Measurements from ENCODE around the gene SLC12A4. TPM values are rescaled to one million over a fixed set of nuclear protein-coding genes. Genes with fewer than 3 reads are reported as not detected.

The SLC12A4 gene
- total RNA-seq, 1 experiment from 2014 or later, result 46.2 TPM

DNA sequence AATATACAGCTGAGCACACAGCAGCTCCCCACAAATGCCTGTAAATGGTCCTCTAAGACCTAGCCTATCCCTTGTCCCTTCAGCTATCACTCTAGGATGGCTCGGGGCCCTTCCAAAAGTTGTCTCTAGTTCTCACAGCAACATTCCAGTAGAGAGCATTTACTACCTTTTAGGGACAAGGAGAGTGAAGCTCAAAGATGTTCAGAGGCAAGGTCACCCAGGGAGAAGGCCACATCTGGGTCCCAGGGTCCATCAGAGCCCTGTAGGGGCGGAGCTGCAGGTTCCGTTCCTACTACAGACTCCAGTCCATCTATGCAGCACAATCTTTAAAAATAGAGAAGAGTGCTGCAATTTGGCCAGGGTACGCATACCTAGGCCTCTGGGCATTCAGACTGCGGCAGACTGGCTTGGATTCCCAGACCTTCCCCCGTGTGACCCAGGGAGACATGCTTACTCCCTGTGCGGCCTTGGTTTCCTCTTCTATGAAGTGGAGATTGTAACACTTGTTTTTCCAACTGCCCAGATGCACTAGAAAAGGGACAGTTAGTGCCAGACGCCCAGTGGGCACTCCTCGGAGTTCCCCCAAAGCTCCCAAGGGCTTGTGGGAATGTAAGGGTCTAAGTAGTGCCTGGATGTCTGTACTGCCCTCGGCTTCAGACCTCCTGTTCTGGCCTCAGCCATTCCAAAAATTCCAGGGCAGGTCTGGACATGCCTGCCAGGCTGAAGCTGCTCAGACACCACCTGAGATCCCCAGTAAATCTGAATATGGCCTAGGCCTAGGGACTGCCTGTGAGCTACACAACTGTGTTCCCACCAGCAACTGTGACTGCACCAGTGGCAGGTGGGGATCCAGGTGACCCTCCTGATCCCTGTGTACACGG, 2.5 kb downstream of the SLC12A4 start:
- in situ Hi-C loops (cut with HindIII; ENCODE audit: low sequenced_read_pairs), result no loop called here
- no peak for DNase-seq (ENCODE audit: low spot score)

GRCh38 chr16:67964477-67965131, 3.8 kb downstream of the SLC12A4 start:
- in situ Hi-C loops (cut with HindIII; ENCODE audit: low sequenced_read_pairs), result no loop called here
- DNase-seq (ENCODE audit: low spot score), result no peak

DNA sequence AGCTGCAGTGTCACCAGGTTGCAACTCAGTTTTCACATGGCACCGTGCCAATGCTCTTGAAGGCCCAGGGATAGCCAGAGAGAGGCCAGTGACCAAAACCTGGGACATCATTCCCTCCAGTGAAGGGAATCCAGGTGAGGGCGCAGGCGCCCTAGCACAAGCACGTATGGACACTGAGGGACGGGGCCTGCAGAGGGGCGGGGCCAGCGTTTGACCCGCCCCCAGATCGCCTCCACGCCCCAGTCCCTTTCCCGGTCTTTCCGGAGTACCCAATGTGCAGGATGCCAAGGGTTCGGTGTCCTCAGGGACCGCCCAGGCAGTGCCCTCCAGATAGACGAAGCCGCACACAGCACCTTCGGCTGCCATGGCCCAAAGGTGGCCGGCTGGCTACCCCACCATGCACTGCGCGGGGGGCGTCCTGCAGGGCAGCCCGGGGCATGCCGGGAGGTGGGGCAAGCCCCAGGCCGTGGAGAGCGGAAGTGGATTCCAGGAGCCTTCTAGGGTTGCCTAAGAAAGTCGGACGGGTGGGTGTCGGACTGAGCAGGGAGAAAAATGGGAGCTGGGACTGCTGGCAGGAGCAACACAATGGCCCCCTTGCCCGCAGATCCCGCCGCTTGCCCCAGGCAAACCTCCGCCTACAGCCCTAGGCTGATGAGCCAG, 4.6 kb downstream of the SLC12A4 start:
- DNase-seq (ENCODE audit: low spot score), result no peak
- in situ Hi-C loops (cut with HindIII; ENCODE audit: low sequenced_read_pairs), result no loop called here

GRCh38 chr16:67963292-67963661, 5.2 kb downstream of the SLC12A4 start:
- no peak for DNase-seq (ENCODE audit: low spot score)
- in situ Hi-C loops (cut with HindIII; ENCODE audit: low sequenced_read_pairs), result no loop called here

GRCh38 chr16:67962135-67962534, 6.3 kb downstream of the SLC12A4 start:
- in situ Hi-C loops (cut with HindIII; ENCODE audit: low sequenced_read_pairs), result no loop called here
- no peak for DNase-seq (ENCODE audit: low spot score)

- DNase-seq (ENCODE audit: low spot score), result no peak
- in situ Hi-C loops (cut with HindIII; ENCODE audit: low sequenced_read_pairs), result no loop called here
Observed at GRCh38 chr16:67961551-67961957, 6.9 kb downstream of the SLC12A4 start.

DNA sequence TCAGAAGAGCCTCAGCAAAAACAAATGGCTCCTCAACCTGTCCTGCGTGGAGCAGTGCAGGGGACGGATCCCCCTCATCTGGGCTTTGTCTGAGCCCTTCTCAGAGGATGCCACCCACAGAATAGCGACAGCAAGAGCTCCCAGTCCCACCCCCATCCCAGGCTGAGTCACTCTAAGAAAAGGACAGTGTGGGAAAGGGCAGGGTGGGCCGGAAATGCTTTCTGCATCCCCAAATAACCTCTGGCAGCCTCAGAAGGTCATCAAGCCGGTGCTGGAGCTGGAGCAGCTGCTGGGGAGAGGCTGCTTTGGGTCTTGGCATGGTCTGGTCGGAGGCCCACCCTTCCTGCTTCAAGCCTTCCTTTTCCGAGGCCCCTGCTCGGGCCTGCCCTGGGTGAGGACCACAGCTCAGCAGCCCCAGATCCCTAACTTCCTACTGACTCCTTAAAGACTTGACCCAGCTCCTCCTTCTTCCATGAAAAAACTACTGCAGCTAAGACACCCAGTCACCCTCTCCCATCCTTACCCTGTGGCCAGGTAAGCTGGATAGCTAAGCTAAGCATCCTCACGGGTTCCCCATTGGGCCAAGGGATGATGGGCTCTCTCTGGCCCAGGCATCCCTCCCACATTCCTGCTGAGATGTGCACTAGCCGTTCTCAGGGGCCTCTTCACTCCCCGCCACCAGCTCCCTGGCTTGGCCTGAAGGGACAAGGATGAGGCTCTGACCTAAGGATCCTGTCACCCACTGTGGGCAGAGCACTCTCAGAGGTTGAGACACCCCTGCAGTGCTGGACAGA, 8.7 kb downstream of the SLC12A4 start:
- in situ Hi-C loops (cut with HindIII; ENCODE audit: low sequenced_read_pairs), result no loop called here
- DNase-seq (ENCODE audit: low spot score), result no peak

- in situ Hi-C loops (cut with HindIII; ENCODE audit: low sequenced_read_pairs), result no loop called here
- DNase-seq (ENCODE audit: low spot score), result no peak
Observed at GRCh38 chr16:67957622-67958021, 10.8 kb downstream of the SLC12A4 start.

- in situ Hi-C loops (cut with HindIII; ENCODE audit: low sequenced_read_pairs), result no loop called here
- DNase-seq (ENCODE audit: low spot score), result no peak
Observed at GRCh38 chr16:67954421-67955196, 13.8 kb downstream of the SLC12A4 start.

GRCh38 chr16:67953641-67954375, 14.6 kb downstream of the SLC12A4 start:
- DNase-seq (ENCODE audit: low spot score), result no peak
- in situ Hi-C loops (cut with HindIII; ENCODE audit: low sequenced_read_pairs), result no loop called here

DNA sequence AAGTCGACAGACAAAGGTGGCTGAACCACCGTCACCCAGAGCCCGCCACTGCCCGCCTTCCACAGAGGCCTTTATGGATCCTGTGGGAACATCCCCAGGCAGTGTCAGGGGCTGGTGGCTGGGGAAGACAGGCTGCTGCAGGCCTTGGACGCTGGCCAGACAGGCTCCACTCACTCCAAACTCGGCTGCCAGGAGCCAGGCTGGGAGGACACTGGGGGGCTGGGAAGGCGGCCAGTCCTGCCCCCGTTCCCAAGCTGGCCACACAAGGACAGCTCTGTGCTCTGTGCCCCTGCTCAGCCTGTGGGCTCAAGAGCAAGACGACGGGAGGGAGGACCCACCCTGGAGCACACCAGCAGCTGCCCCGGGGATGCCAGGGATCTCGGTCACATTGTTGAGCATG, 17.0 kb downstream of the SLC12A4 start:
- in situ Hi-C loops (cut with HindIII; ENCODE audit: low sequenced_read_pairs), result no loop called here
- peak; percentile 81 for DNase-seq (ENCODE audit: low spot score)

GRCh38 chr16:67950335-67950843, 18.0 kb downstream of the SLC12A4 start:
- in situ Hi-C loops (cut with HindIII; ENCODE audit: low sequenced_read_pairs), result no loop called here
- no peak for DNase-seq (ENCODE audit: low spot score)

DNA sequence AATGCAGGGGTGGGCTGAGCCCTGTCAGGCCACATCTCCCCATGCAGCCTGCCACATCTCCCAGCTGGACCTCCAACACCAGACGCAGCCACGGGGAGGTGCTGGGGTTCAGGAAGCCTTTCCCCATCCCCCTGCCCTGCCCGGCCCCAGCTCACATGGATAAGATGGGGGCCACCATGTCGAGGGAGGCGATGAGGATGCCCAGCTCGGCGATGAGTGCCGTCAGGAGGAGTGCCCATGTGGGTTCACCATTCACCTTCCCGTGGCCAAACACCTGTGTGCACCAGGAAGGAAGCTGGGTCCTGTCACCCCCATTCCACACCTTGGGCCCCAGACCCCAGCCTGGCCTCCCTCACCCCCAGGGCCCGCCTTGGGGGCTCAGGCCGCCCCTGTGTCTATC, 18.8 kb downstream of the SLC12A4 start:
- no peak for DNase-seq (ENCODE audit: low spot score)
- in situ Hi-C loops (cut with HindIII; ENCODE audit: low sequenced_read_pairs), result no loop called here

GRCh38 chr16:67948015-67948414, 20.4 kb downstream of the SLC12A4 start:
- in situ Hi-C loops (cut with HindIII; ENCODE audit: low sequenced_read_pairs), result no loop called here
- DNase-seq (ENCODE audit: low spot score), result no peak

DNA sequence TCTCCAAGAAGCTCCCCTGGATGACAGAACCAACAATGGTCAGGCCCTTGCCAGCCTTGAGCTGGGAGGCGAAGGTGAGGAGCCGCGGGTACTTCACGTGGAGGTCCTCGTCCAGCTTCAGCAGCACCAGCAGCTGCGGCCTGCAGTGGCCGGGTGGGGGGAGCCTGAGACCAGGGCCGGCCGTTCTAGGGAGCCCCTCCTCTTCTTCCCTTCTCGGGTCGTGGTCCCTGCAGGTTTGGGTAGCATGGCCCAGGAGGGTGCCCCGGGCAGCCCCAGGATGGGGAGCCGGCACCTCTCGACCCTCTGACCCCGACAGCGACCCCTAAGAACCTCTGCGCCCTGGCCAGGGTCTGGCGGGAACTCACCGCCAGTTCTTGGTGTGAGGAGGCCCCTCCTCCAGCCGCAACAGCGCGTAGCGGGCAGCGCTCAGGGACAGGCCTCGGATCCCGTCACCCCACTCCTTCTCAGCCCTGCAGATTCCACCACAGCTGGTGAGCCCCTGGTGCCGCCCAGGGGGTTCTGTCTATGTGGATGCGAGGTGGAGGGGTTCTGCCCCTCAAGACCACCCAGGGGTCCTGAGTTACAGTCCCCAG, 21.4 kb downstream of the SLC12A4 start:
- no peak for DNase-seq (ENCODE audit: low spot score)
- in situ Hi-C loops (cut with HindIII; ENCODE audit: low sequenced_read_pairs), result no loop called here

DNA sequence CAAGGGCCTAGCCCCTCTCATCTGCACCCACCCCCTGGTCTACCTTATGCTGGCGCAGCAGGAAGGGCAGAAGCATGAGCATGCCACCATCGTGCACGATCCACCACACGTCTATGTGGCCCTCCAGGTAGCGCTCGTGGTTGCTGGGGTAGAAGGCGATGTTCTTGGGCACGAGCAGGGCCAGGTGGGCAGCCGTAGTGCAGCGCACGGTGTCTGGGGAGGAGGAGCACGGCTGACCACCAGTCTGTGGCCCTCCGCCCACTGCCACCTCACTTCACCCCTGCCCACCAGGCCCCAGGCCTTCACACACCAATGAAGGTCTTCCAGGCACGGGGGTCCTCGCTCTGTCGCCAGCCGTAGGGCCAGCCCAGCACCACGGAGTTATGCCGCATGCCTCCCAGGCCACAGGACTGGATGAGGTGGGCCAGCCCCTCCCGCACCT, 22.3 kb downstream of the SLC12A4 start:
- in situ Hi-C loops (cut with HindIII; ENCODE audit: low sequenced_read_pairs), result no loop called here
- DNase-seq (ENCODE audit: low spot score), result no peak

- in situ Hi-C loops (cut with HindIII; ENCODE audit: low sequenced_read_pairs), result no loop called here
- no peak for DNase-seq (ENCODE audit: low spot score)
Observed at GRCh38 chr16:67945392-67945933, 23.0 kb downstream of the SLC12A4 start.
